ENCODE results near the gene DIPK2A.

The DIPK2A gene

GRCh38 chr3:143971359-143972154 lies at the start of gene DIPK2A:
Gene DIPK2A (plus strand): TSS chr3:143971823. CDS start chr3:143972333, 510 bp downstream.
- DNase-seq (ENCODE audit: low spot score) = peak; percentile 94

GRCh38 chr3:143924522-143925285 lies 46.9 kb upstream of the DIPK2A start:
- no peak for DNase-seq (ENCODE audit: low spot score)

- DNase-seq (ENCODE audit: low spot score) = no peak
Measured at GRCh38 chr3:143928056-143928455, 43.6 kb upstream of the DIPK2A start.

GRCh38 chr3:143928541-143929255 lies 42.9 kb upstream of the DIPK2A start:
- DNase-seq (ENCODE audit: low spot score) = no peak

GRCh38 chr3:143934791-143935190 lies 36.8 kb upstream of the DIPK2A start:
- no peak for DNase-seq (ENCODE audit: low spot score)

- no peak for DNase-seq (ENCODE audit: low spot score)
Measured at GRCh38 chr3:143935678-143936077, 35.9 kb upstream of the DIPK2A start.

- DNase-seq (ENCODE audit: low spot score) = no peak
Measured at GRCh38 chr3:143950810-143951209, 20.8 kb upstream of the DIPK2A start.

GRCh38 chr3:143951351-143951971 lies 20.2 kb upstream of the DIPK2A start:
- DNase-seq (ENCODE audit: low spot score) = peak; percentile 43

- DNase-seq (ENCODE audit: low spot score) = no peak
Measured at GRCh38 chr3:143952569-143953072, 19.0 kb upstream of the DIPK2A start.

GRCh38 chr3:143955113-143955512 lies 16.5 kb upstream of the DIPK2A start:
- DNase-seq (ENCODE audit: low spot score) = no peak

- DNase-seq (ENCODE audit: low spot score) = no peak
Measured at GRCh38 chr3:143956838-143957237, 14.8 kb upstream of the DIPK2A start.

GRCh38 chr3:143957453-143957852 lies 14.2 kb upstream of the DIPK2A start:
- no peak for DNase-seq (ENCODE audit: low spot score)

- no peak for DNase-seq (ENCODE audit: low spot score)
Measured at GRCh38 chr3:143958966-143959365, 12.7 kb upstream of the DIPK2A start.

GRCh38 chr3:143961342-143961741 lies 10.3 kb upstream of the DIPK2A start:
- DNase-seq (ENCODE audit: low spot score) = no peak

- DNase-seq (ENCODE audit: low spot score) = no peak
Measured at GRCh38 chr3:143963946-143964345, 7.7 kb upstream of the DIPK2A start.

GRCh38 chr3:143970773-143971358 lies 757 bp upstream of the DIPK2A start:
- no peak for DNase-seq (ENCODE audit: low spot score)

- DNase-seq (ENCODE audit: low spot score) = no peak
Measured at GRCh38 chr3:143972155-143972504, 507 bp downstream of the DIPK2A start.

- DNase-seq (ENCODE audit: low spot score) = peak; percentile 82
Measured at GRCh38 chr3:143972505-143973258, 1.1 kb downstream of the DIPK2A start.

- DNase-seq (ENCODE audit: low spot score) = peak; percentile 75
Measured at GRCh38 chr3:143973259-143974021, 1.8 kb downstream of the DIPK2A start.
